ENCODE data around the gene PDCD1.

PDCD1 gene

DNA sequence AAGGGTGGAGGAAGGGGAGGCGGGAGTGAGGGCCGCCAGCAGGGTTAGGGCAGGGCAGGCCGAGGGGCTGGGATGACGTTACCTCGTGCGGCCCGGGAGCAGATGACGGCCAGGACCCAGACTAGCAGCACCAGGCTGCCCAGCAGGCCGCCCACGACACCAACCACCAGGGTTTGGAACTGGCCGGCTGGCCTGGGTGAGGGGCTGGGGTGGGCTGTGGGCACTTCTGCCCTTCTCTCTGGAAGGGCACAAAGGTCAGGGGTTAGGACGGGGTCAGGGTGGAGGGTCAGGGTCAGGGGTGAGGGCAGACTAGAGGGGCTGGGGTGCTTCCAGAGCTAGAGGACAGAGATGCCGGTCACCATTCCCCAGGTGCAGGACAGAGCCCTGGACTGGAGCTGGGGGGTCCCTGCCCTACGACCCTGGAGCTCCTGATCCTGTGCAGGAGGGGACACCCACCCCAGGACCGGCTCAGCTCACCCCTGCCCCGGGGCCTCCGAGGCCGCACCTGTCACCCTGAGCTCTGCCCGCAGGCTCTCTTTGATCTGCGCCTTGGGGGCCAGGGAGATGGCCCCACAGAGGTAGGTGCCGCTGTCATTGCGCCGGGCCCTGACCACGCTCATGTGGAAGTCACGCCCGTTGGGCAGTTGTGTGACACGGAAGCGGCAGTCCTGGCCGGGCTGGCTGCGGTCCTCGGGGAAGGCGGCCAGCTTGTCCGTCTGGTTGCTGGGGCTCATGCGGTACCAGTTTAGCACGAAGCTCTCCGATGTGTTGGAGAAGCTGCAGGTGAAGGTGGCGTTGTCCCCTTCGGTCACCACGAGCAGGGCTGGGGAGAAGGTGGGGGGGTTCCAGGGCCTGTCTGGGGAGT lies 6.3 kb downstream of the PDCD1 start:
- no peak for DNase-seq (ENCODE audit: low spot score)

DNA sequence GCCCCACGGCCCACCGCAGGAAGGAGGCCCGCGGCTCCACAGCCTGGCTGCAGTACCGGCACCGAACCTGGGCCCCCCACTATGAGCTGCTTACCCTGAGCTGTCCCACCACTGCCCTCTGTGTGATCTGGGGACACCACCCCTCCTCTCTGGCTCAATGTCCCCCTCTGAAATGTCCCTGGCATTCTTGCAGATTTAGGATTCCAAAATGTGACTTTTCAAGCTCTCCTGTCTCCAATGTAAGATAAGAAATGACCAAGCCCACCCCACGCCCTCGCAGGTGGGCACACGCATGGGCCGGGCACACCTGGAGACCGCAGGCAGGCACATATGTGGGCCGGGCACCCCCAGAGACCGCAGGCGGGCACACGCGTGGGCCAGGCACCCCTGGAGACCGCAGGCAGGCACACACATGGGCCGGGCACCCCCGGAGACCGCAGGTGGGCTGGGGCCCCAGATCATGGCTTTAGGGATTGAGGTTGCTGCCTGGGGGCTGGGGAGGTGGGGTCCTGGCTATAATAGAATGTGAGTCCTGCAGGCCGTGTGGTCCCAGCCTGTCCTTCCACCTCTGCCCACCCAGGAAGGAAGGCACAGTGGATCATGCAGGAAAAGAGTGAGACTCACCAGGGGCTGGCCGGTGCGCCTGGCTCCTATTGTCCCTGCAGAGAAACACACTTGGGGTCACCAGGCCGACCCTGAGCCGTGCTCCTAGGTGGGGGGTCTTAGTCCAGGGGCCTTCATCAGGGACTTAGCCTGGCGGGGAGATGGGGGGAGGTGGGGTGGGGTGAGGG lies 7.2 kb downstream of the PDCD1 start:
- no peak for DNase-seq (ENCODE audit: low spot score)

DNA sequence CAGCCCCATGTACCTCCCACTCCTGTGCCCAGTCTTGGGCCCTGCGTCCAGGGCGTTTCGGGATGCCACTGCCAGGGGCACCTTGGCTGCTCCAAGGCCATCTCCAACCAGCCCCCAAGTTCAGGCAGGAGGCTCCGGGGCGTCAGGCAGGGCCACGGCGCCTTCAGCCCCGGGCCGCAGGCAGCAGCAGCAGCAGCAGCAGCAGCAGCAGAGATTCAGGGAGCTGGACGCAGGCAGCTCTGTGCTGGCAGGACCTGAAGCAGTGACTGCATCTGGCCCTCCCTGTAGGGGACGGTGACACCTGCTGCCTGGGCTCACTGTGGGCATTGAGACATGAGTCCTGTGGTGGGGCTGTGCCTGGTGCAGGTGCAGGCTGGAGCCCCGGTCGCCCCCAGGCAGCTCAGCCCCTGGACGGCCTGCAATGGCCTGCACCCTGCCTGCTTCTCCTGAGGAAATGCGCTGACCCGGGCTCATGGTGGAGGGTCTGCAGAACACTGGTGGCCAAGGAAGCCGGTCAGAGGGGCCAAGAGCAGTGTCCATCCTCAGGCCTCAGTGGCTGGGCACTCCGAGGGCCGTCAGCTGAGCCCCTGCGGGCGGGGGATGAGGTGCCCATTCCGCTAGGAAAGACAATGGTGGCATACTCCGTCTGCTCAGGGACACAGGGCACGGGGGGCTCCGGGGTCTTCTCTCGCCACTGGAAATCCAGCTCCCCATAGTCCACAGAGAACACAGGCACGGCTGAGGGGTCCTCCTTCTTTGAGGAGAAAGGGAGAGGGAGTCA lies 8.0 kb downstream of the PDCD1 start:
- no peak for DNase-seq (ENCODE audit: low spot score)

DNA sequence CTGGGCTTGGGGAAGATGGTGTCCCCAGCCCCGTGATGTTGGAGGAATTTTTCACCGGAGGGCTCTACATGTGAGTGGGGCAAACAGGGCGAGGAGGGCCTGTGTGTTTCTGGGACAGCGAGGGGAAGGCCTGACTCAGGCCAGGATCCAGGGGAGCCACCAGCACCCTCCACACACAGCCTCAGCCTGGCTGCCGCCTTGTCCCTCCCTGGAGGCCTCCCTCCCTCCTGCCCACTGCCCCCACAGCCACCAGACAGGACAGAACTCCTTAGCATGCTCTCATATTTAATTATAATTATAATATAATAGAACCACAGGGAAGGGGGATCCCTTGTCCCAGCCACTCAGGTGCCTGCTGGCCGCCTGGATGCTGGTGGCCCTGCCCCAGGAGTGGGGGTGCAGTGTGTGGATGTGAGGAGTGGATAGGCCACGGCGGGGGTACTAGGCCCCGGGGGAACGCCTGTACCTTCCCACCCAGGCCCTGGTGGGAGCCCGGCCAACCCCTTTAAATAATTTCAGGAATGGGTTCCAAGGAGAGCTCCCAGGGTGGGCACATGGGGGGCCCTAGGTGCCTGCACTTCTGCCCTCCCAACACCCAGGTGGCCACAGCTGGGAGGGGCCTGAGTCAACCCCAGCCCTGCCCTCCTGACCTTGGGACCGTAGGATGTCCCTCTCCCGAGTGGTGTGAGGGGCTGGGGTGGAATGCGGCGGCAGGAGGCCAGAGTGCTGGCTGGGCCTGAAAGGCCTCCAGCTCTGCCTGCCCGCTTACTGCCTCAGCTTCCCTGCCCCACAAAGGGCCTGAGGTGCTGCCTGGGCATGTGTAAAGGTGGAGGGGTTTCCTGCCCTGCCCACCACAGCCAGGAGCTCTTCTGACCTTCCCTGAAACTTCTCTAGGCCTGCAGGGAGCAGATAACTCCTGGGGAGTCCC lies 8.8 kb downstream of the PDCD1 start:
- DNase-seq (ENCODE audit: low spot score): no peak

DNA sequence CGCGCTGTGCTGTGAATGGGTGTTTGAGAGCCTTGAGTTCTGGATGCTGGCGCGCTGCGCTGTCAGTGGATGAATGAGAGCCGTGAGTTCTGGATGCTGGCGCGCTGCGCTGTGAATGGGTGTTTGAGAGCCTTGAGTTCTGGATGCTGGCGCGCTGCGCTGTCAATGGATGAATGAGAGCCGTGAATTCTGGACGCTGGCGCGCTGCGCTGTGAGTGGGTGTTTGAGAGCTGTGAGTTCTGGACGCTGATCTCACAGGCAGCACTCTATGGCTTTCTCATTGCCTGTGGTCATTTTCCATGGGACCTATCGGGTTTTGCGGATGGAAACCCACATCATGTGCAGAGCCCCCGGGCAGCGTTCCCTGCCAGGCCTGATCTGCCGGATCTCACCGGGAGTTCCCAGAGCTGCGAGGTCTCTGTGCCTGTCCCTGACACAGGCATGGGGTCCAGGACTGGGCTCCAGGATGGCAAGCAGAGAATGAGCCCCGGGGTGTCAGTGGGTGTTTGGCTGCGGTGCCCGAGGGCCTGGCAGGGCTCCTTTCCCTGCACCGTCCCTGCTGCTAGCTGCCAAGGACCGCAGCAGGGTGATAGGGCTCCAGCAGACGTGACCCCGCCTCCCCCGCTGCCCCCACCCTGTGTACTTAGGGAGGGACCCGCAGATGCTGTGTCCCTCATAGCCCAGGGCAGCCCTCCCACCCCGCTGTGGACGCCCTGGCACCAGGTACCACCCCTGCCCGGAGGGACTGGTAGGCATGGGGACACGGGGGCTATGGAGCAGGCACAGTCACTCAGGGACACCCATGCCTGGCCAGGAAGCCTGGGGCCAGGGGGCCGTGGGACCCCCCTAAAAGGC lies 9.7 kb downstream of the PDCD1 start:
- no peak for DNase-seq (ENCODE audit: low spot score)

DNA sequence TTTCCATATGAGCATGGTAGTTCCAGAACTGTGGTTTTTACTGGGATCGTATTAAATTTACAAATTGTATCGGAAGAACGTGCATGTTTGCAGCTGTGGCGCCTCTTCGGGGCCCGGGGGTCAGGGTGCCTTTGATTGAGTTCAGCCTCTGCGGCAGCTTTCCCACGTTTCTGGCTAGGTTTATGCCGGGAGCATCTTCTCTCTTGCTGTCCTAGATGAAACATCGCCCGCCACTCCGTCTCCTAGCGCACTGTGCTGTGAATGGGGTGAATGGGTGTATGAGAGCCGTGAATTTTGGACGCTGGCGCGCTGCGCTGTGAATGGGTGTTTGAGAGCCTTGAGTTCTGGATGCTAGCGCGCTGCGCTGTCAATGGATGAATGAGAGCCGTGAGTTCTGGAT lies 12.3 kb downstream of the PDCD1 start:
- DNase-seq (ENCODE audit: low spot score): no peak

DNA sequence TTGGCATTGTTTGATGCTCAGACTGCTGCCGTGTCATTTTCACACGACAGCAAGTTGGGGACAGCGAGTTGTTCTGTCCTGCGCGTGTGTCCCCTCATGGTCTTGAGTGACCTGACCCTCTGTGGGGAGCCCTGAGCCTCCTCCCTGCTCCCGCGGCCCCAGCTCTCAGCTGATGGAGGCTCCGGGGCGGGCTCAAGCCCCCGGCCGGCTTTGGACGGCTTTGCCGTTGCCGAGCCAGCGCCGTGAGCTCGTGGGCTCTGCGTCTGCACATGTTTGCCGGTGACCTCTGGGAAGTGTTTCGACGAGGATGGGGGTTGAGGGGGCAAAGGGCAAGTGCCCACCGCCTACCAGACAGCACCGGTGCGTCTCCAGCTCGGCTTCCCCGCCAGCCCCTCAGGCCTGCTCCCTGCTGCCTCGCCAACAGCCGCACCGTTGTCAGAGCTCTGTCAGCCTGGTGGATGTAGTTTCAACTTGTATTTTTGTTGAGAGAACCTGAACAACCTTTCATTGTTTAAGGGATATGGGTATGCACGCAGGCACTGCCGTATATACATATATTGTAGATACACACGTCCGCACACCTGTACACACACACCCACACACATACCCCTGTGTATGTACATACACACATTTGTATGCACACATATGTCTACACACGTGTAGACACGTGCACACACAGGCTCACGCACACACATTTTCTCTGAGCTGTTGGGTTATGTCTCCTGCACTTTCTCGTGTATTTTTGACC lies 13.7 kb downstream of the PDCD1 start:
- no peak for DNase-seq (ENCODE audit: low spot score)

DNA sequence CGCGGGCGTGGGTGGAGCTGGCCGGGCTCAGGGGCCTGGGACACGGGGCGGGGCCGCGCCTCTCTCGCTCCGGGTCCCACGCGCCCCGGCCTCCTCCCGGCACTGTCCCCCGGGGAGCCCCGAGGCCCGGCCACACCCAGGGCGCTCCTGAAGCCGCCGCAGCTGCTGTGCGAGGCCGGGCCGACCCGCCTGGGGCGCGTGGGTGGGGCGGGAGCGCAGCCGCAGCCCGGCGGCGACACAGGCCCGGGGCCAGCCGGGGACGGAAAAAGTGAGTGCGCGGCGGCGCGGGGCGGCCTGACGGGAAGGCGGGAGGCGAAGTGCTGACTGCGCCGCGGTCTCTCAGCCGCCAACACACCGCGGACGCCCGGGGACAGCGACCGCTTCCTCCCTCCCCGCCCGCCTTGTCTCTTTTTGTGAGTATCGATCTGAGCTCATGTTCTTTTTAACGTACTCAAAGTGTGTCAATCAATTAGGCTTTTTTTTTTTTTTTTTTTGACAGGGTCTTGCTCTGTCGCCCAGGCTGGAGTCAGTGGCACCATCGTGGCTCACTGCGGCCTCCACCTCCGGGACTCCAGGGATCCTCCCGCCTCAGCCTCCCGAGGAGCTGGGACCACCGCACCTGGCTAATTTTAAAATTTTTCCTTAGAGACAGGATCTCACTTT lies 14.5 kb downstream of the PDCD1 start:
- DNase-seq (ENCODE audit: low spot score): no peak

DNA sequence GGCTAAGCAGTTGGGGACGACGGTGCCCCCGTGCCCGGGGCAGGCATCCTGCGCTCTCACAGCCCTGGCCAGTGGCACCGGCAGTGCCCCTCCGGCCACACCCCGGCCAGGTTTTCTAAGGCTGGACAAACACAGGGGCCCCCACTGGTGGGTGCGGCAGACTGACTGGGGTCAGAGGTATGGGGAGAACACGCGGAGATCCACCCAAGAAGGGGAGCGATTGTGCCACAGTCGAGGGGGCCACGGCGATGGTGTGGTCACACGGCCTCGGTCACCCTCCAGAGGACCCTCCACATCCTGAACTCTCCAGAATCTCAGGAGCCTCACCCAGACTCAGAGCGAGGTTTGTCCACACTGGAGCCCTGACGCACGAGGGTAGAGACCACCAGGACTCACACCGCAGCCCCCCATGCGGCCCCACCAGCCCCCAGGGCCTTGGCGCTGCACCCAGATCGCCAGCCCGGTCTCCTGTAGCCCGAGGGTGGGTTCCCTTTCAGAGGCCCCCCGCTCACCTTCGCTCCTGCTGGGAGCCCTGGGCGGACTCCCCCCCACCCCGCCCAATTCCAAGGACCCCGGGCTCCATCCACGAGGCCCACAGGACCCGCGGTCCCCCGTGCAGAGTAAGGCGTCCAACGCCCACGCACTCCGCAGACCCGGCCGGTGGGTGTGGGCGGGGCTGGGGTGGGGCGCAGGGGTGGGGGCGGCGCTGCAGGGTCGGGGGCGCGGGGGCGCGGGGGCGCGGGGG lies 15.2 kb downstream of the PDCD1 start:
- no peak for DNase-seq (ENCODE audit: low spot score)

DNA sequence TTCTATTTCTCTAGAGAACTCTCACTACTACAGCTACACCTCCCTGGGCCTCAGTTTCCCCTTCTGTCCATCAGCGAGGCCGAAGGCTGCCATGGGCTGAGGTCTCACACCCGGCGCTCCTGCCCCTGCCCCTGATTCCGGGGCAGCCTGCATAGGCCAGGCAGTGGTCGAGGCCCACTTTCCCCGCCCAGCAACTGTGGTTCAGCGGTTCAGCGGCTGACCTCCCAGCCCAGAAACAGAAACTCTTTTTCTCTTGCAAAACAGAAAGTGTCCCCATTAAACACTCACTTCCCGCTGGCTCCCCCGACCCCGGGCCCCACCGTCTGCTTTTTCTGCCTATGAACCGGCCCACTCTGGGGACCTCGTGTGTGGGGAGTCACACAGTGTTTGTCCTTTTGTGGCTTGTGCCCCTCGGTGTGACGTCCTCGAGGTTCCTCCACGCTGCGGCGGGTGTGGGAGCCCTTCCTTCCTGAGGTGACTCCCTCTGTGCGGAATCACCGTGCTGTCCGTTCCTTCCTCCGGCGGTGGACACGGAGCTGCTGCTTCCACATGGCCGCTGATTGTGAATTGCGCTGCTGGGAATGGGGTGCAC lies 16.0 kb downstream of the PDCD1 start:
- DNase-seq (ENCODE audit: low spot score): peak; percentile 40

DNA sequence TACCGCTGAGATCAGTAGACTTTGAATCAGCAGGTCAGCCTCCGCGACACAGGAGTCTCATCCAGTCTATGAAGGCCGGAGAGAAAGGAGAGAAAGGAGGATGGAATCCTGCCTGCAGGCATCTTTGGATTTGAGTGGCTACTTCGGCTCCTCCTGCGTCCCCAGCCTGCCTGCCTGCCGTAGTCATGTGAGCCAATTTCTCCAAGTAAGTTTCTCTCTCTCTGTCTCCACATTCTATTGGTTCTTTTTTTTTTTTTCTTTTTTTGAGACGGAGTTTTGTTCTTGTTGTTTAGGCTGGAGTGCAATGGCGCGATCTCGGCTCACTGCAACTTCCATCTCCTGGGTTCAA lies 16.7 kb downstream of the PDCD1 start:
- DNase-seq (ENCODE audit: low spot score): no peak

DNA sequence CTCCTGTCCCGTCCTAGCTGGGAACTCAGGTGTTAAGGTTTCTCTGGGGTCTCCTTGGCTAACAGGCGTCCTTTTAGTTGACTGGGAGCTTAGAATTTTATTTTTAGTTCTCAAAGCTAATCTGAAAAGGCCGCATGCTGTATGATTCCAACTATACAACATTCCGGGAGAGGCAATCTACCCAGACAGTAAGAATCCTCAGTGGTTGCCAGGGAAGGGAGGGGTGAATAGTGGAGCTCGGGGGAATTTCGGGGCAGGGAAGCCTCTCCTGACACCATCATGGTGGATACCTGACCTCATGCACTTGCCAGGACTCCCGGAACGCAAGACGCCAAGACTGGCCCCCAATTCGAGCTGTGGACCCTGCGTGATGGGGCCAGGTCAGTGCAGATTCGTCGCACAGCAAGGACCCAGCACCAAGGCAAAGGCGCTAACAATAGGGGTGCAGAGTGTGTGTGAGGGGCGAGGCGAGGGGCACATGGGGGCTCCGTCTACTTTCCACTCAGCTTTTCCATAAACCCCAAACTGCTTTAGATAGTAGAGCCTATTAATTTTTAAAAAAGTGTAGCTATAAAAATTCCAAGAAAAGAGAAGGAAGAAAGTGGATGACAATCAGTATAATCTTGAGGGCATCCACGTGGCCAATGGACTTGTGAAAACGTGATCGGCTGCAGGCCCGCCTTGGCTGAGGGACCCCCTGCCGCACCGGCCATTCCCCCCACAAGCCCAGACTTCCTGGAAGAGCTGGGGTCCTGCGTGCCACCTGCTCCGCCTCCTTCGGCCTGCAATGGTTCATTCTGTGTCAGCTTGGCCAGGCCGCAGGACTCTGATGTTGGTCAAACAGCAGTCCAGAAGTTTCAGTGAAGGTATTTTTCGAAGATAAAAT lies 17.3 kb downstream of the PDCD1 start:
- no peak for DNase-seq (ENCODE audit: low spot score)

DNA sequence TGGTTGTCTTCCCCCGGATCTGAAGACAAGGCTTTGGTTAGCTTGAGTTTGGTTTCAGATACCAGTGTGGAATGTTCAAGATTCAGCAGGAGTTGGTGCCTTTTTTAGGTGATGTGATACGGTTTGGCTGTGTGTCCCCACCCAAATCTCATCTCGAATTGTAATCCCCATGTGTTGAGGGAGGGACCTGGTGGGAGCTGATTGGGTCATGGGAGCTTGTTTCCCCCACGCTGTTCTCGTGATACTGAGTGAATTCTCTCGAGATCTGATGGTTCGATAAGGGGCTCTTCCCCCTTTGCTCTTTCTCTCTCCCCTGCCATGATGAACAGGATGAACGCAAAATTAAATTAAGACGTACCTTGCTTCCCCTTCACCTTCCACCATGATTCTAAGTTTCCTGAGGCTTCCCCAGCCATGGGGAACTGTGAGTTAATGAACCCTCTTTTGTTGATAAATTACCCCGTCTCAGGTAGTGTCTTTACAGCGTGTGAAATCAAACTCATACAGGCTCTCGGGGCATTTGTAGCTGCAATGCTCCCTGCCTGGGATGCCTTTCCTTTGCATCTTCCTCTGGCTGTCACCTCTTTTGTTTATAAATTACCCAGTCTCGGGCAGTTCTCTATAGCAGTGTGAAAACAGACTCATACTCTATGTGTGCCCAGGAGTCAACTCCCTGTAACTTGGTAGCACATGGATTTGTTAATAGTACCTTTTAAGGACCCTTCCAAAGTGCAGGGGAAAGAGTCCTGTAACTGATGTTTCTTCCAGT lies 21.3 kb downstream of the PDCD1 start:
- DNase-seq (ENCODE audit: low spot score): no peak

DNA sequence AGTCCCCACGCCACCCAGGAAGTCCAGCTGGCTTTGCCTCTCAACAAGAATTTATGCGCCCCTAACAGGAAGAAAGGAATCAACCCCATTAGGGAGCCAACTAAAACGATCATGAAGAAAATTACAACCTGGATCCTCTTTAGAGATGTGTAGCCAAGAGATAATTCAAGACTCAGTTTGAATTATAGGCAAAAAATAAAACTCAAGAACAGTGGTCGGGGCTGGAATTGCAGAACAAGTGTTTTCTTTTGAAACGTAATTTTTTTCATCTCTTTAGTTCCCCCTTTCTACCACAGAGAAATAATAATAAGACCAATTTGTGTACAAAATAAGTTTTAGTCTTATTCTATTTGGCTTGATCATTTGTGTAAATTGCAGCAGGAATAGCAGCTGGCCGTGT lies 22.4 kb downstream of the PDCD1 start:
- no peak for DNase-seq (ENCODE audit: low spot score)

DNA sequence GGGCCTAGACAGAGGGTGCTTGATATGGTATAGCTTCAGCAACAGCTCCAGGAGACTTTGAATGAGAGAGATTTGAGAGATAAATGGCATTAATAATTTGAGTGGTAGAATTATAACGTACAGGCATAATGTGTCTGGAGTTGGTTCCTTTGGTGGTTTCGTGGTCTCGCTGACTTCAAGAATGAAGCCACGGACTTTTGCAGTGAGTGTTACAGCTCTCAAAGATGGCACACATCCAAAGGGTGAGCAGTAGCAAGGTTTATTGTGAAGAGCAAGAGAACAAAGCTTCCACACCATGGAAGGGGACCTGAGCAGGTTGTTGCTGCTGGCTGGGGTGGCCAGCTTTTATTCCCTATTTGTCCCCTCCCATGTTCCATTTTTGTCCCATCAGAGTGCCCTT lies 23.1 kb downstream of the PDCD1 start:
- DNase-seq (ENCODE audit: low spot score): no peak

DNA sequence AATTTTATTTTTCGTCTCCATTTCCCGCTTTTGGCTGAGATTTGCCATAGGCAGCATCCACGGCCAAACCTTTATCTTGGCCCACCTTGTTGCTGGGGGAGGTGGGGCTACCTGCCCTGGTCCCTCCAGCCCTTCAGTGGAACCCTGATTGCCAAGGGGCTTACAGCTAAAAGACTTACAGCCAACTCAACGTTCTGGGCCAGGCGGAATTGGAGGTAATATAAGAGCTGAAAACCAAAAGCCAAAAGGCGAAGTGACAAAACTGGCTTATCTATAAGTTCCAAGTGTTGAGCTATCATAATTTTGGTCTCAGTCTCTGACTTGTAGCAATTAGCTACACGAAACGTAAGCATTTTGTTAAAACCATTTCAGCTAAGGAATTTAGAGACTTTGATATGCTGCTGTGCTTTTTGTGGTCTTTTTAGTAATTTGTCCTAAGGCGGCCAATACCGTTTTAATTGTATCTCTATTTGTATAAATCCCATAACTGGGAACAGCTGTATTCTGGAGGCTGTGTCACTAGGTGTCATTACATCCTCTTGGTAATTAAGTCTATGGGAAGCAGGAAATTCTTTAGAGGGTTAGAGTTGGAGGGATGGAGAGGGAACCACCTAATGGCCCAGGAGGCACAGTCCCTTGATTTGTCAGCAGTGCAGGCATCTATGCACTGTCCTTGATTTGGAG lies 24.0 kb downstream of the PDCD1 start:
- no peak for DNase-seq (ENCODE audit: low spot score)

Measured in pons (tissue), 1 donor.